NT2/D1 (cell line): ENCODE measurements around the gene EXOC2.

ENCODE experiments used
- SUZ12 ChIP-seq: IDR thresholded peaks from 2 replicates; pipeline ENCODE4 v1.6.1; 2011; ENCODE audit not compliant: insufficient read length, insufficient read depth; ENCODE audit errors: extremely low read depth
- YY1 ChIP-seq: IDR thresholded peaks from 2 replicates; pipeline ENCODE4 v1.6.1; 2011; ENCODE audit not compliant: insufficient read length, insufficient read depth
- ZNF274 ChIP-seq: IDR thresholded peaks from 2 replicates; pipeline ENCODE4 v1.6.1; 2011; ENCODE audit warnings: mild to moderate bottlenecking, low read depth, low read length

GRCh38 chr6:435441-436307 is 257.3 kb downstream of the EXOC2 start:
- no peak for TF ChIP-seq YY1
- no peak for TF ChIP-seq SUZ12
- no peak for TF ChIP-seq ZNF274
